GM12864 (cell line): Measurements from ENCODE around the gene POLL.

ENCODE experiments used
- DNase-seq: peaks from one replicate; pipeline ENCODE4 v3.0.0-alpha.2; 2011; ENCODE audit warnings: low read depth
- H3K4me3 ChIP-seq: 2 replicates; pipeline ENCODE4 v1.5.1; 2011; ENCODE audit warnings: mild to moderate bottlenecking, low read depth, low read length, control low read depth
- TF ChIP-seq, protein P1 (sequence below): IDR thresholded peaks from 2 replicates; pipeline ENCODE4 v1.5.1; 2011; ENCODE audit warnings: low read depth, mild to moderate bottlenecking, moderate library complexity, low read length, control low read depth, inconsistent platforms; ENCODE audit errors: missing control alignments

POLL gene

DNA sequence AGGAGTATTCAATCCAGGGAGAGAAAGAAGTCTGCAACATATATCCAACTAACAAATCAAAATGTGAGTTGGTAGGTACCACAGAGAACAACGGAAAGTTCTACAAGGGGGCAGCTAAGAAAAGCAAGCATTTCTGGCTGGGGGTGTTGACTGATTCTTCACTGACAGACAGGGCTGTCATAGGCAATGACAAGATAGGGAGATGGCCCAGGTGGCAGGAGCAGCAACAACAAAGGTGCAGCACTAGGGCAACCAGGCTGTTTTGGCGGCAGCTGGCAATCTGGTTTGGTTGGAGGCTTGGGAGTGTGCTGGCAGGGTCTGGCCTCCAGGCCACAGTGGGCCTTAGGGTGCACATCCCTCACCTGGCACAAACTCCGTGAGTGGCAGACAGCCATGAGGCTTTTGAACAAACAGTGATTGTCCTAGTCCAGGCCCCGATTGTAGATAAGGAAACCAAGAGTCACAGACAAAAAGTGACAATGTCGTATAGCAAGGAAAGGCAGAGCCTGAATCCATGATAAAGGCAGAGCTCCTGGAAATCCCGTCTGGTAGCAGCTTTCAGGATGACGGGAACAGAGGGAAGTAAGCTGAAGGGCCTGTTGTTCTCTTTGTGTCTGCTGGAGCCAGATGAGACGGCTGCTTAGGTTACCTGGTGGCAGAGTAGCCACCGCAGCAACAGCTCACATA is 28.5 kb upstream of the POLL start:
- no peak overlapping the region for H3K4me3 ChIP-seq
- no peak for DNase-seq
- TF ChIP-seq, protein P1, sequence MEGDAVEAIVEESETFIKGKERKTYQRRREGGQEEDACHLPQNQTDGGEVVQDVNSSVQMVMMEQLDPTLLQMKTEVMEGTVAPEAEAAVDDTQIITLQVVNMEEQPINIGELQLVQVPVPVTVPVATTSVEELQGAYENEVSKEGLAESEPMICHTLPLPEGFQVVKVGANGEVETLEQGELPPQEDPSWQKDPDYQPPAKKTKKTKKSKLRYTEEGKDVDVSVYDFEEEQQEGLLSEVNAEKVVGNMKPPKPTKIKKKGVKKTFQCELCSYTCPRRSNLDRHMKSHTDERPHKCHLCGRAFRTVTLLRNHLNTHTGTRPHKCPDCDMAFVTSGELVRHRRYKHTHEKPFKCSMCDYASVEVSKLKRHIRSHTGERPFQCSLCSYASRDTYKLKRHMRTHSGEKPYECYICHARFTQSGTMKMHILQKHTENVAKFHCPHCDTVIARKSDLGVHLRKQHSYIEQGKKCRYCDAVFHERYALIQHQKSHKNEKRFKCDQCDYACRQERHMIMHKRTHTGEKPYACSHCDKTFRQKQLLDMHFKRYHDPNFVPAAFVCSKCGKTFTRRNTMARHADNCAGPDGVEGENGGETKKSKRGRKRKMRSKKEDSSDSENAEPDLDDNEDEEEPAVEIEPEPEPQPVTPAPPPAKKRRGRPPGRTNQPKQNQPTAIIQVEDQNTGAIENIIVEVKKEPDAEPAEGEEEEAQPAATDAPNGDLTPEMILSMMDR = no peak

DNA sequence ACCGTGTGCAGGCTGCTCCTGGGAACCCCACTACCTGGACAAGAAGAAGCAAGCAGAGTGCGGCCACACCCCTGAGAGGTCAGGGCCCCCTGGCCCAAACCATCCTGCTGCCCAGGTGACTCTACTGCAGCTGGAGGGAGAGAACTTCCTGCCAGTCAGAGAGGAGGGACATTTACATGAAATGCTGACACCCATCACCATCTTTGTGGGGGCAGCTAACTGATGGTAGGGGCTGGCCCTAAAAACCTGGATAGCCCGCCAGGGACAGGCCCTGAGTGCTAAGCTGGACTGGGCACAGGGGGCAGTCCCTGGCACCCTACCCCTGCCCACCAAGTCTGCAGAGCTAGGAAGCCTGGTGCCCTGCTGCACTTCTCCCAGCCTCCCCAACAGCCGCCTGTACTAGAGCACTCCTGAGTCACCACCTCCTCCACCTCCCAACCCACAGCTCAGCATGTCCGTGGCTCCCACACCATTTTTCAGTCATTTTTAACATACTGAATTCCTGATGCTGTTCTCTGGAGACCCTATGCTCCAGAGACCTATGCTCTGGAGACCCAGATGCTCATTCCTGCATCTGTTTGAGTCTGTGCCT is 27.6 kb upstream of the POLL start:
- DNase-seq = no peak
- H3K4me3 ChIP-seq = no peak overlapping the region
- TF ChIP-seq, protein P1 = no peak

DNA sequence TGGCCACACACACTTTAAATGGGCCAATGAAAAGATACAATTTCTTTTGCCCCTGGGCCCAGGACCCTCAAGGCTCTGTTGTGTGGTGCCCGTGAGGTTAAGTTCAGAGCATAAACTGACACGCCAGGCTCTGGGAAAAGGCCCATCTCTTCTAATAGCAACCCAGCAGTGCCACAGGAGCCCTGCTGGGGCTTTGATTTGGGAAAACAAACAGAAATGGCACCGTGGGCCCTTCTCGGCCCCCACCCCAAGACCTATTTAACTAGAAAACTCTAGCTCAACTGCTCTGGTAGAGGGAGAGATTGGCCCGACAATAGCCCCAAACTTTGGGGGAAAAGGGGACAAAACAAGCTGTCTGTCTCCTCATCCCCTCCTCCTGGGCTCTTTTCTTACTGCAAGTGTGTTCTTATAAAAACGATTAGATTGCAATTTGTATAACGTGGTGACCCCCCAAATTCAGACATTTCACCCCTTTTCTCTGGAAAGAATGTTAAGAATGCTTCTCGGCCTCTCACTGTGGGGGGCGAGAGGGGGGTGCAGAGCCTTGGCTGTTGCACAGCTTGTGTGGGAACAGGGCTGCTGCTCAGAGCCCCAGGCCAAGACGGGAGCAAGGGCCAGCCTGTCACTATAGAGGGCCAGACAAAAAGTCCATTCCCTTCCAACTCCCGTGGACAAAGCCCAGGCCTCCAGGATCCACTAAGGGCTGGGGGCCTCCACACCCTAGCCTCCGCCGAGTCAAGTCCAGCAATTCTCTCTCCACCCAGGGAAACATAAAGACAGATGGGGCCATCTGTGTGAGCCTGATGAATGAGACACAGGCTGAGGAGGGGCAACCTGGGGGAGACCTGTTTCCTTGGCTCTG is 26.8 kb upstream of the POLL start:
- TF ChIP-seq, protein P1 = no peak
- DNase-seq = no peak
- no peak overlapping the region for H3K4me3 ChIP-seq

DNA sequence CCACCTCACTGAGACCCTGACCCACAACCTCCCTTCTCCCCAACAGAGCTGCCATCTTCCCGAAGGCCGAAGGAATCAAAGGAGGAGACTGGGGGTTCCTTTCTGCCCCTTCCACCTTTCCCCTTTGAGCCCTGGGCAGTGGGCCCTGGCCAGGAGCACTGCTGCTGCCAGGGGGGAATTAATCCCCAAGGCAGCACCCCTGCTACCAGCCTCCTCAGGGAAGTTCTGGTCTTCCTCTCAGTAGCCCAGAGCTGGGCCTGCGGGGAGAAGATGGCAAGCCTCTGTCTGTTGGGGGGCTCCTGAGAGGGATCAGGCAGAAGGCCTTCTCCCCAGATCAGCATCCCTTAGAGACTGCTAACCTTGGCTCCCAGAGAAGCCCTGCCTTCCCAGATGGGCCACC is 25.6 kb upstream of the POLL start:
- no peak overlapping the region for H3K4me3 ChIP-seq
- TF ChIP-seq, protein P1 = no peak
- no peak for DNase-seq

DNA sequence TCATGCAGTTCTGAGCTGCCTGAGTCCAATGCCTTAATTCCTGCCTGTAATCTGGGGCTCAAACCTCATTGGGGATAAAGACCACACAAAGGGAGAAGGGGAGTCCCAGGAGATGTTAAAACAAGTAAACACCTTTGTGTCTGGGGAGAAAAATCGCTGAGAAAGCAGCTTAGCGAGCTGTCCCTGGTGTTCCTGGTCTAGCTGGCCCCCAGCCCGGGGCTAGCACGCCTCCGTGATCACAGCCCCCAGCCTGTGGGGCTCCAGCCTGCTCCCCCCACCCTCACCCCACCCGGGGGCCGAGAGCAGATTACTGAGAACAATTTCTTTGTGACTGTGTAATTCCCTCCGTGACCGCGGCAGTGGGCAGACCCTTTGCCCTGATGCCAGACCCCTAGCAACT is 24.8 kb upstream of the POLL start:
- no peak overlapping the region for H3K4me3 ChIP-seq
- TF ChIP-seq, protein P1 = no peak
- DNase-seq = no peak

DNA sequence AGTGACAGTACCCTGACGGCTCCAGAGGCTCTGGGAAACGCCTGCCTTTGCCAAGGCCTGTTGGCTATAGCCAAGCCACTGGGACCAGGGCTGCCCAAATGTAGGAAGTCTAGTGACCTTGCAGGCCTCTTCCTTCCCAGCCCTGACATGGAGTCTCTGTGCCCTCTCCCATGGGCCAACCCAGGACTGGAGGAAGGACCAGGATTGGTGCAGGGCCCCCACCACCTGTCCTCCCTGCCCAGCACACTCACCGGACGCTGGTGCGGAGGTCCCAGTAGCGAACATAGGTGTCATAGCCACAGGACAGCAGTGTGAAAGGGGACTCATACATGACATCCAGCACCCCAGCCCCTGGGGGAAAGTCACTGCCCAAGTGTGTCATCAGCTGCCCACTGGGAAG is 24.0 kb upstream of the POLL start:
- TF ChIP-seq, protein P1 = no peak
- no peak for DNase-seq
- H3K4me3 ChIP-seq = no peak overlapping the region
